Ishikawa (cell line): ENCODE results near the gene PRKCD.

ENCODE experiments used
- CEBPB ChIP-seq: IDR thresholded peaks from 2 replicates; pipeline ENCODE4 v1.6.1; 2012
- CREB1 ChIP-seq: IDR thresholded peaks from 2 replicates; pipeline ENCODE4 v1.6.1; 2012; ENCODE audit warnings: low read depth
- EGR1 ChIP-seq: IDR thresholded peaks from 2 replicates; pipeline ENCODE4 v1.6.1; 2012
- EP300 ChIP-seq: IDR thresholded peaks from 2 replicates; pipeline ENCODE4 v1.6.1; 2012; ENCODE audit warnings: borderline replicate concordance
- FOXM1 ChIP-seq: IDR thresholded peaks from 2 replicates; pipeline ENCODE4 v1.6.1; 2012; ENCODE audit warnings: low read depth, borderline replicate concordance
- RAD21 ChIP-seq: IDR thresholded peaks from 2 replicates; pipeline ENCODE4 v1.6.1; 2012; ENCODE audit warnings: low read depth
- REST ChIP-seq: IDR thresholded peaks from 2 replicates; pipeline ENCODE4 v1.6.1; 2012; ENCODE audit warnings: low read depth, mild to moderate bottlenecking
- TAF1 ChIP-seq: IDR thresholded peaks from 2 replicates; pipeline ENCODE4 v1.6.1; 2012; ENCODE audit warnings: low read depth, mild to moderate bottlenecking
- TCF12 ChIP-seq: IDR thresholded peaks from 2 replicates; pipeline ENCODE4 v1.6.1; 2012; ENCODE audit warnings: low read depth
- TEAD4 ChIP-seq: IDR thresholded peaks from 2 replicates; pipeline ENCODE4 v1.6.1; 2012
- USF1 ChIP-seq: IDR thresholded peaks from 2 replicates; pipeline ENCODE4 v1.6.1; 2012
- YY1 ChIP-seq: IDR thresholded peaks from 2 replicates; pipeline ENCODE4 v1.6.1; 2012; ENCODE audit warnings: low read depth
- TF ChIP-seq, protein P1 (sequence below): IDR thresholded peaks from 2 replicates; pipeline ENCODE4 v1.6.1; 2012

DNA sequence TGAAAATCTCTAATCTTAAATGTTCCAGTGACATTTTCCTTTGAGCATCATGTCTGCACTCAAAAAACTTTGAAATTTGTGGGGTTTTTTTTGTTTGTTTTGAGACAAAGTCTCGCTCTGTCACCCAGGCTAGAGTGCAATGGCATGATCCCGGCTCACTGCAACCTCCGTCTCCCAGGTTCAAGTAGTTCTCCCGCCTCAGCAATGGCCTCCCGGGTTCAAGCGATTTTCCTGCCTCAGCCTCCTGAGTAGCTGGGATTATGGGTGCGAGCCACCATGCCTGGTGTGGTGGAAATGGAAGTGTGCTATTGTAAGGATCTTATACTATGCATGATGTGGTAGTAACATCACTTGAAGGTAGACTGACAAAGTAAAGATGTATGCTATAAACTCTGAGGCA, 52.3 kb downstream of the PRKCD start:
- TF ChIP-seq TEAD4 = no peak
- no peak for TF ChIP-seq FOXM1
- TF ChIP-seq, protein P1, sequence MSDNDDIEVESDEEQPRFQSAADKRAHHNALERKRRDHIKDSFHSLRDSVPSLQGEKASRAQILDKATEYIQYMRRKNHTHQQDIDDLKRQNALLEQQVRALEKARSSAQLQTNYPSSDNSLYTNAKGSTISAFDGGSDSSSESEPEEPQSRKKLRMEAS = no peak
- no peak for TF ChIP-seq RAD21
- no peak for TF ChIP-seq EP300
- TF ChIP-seq CREB1 = no peak
- no peak for TF ChIP-seq EGR1
- TF ChIP-seq TCF12 = no peak
- no peak for TF ChIP-seq TAF1
- no peak for TF ChIP-seq YY1
- TF ChIP-seq CEBPB = no peak
- TF ChIP-seq REST = no peak
- TF ChIP-seq USF1 = no peak
